Heart left ventricle (tissue), 13 donors: ENCODE data around the gene UBR1.

Experiments used
- CTCF ChIP-seq, 12 donors: fragments of 200-600 bp; sonication (generic) in 4 of 12; IDR thresholded peaks; one replicate each; pipeline versions ENCODE4 v1.5.0 to v1.8.0; 2018 to 2022; ENCODE audit warnings: antibody characterized with exemption in 12 of 12, mild to moderate bottlenecking in 5 of 12
- POLR2A ChIP-seq, 2 donors: fragments of 450-650 bp; IDR thresholded peaks; one replicate each; pipeline ENCODE4 v1.6.1; 2017; ENCODE audit warnings: antibody characterized with exemption in 2 of 2, mild to moderate bottlenecking in 2 of 2, moderate library complexity in 2 of 2
- donor health status: ischemic (EF 13 %, LVEDD 7.1; RV severe dilation, severe dysfunction).
- donor health status: DM: no; HTN: yes; CAD: no.
- donor health status: DM: no; HTN: no; CAD: no.
- donor health status: ischemic (EF 25% LVEDD 6.9; RV normal size, moderate dysfunction).
- donor health status: ischemic (EF 25% LVEDD 5.7; RV mildly dilated, moderate dysfunction).
- donor health status: ischemic (EF 35%, LVEDD 5.7; RV mildly dilated, moderate dysfunction).
- donor health status: nonischemic (EF 11% LVEDD 7.7; RV severe dilation, severe dysfunction).
- donor health status: DM: yes; HTN: yes; CAD: no.
- donor health status: PGD.
- donor health status: ischemic (EF 29% LVEDD 5.4; RV normal size, mild dysfunction).
- donor health status: nonischemic (EF 23%, LVEDD 6.1; RV moderate dilation, normal function).

DNA sequence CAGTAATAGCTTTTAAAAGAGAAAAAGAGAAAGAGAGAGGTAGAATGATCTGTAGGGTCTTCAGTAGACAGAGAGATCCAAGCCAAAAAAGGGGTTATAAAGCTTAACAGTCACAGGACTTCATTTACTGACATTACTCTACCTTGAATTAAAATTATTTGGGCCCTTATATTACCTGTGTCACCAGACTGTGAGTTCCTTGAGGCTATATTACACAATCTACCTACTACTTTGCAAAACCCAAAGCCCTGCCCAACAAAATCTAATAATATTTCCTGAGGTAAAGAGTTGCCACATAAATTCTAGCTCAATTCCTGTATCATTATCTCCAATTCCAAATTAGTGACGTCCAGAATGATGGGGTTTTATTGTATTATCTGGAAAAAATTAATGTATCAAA, 1.9 kb downstream of the UBR1 start:
- TF ChIP-seq CTCF (IDR thresholded peaks at IDR 0.05) (no peak), POLR2A (IDR thresholded peaks at IDR 0.05) (no peak)
